Calu3 (cell line): ENCODE data around the gene TMEM263. TPM values are rescaled to one million over a fixed set of nuclear protein-coding genes. Genes with fewer than 3 reads are reported as not detected.

Experiments used
- BruUV-seq: library from RNA; stranded (reverse); fragments of 400-500 nt; replicated peaks from 2 replicates; lab custom pipeline; 2021; lab: Mats Ljungman, UMichigan
- CTCF ChIA-PET: fragments of 300-600 bp; sonication (Branson Sonifier 250); formaldehyde crosslinking; loops from one replicate; lab custom pipeline; 2022; ENCODE audit warnings: antibody characterized with exemption; lab: Charles Lee
- DNase-seq: peaks from one replicate; pipeline ENCODE4 v3.0.0; 2022
- H3K27ac Mint-ChIP-seq: one replicate; pipeline ENCODE4 v1.8.0; 2022; ENCODE audit warnings: mixed read lengths; ENCODE audit not compliant: unreplicated experiment
- H3K27me3 Mint-ChIP-seq: one replicate; pipeline ENCODE4 v1.8.0; 2022; ENCODE audit warnings: mixed read lengths; ENCODE audit not compliant: unreplicated experiment
- H3K36me3 Mint-ChIP-seq: one replicate; pipeline ENCODE4 v1.8.0; 2022; ENCODE audit warnings: mild to moderate bottlenecking, moderate library complexity, mixed read lengths; ENCODE audit not compliant: insufficient read depth, unreplicated experiment
- H3K4me1 Mint-ChIP-seq: one replicate; pipeline ENCODE4 v1.8.0; 2022; ENCODE audit warnings: mild to moderate bottlenecking, low read depth, mixed read lengths; ENCODE audit not compliant: unreplicated experiment
- H3K4me3 Mint-ChIP-seq: one replicate; pipeline ENCODE4 v1.8.0; 2022; ENCODE audit warnings: mild to moderate bottlenecking, low read depth, moderate library complexity, mixed read lengths; ENCODE audit not compliant: unreplicated experiment
- H3K9me3 Mint-ChIP-seq: one replicate; pipeline ENCODE4 v1.8.0; 2022; ENCODE audit warnings: low read depth, mixed read lengths; ENCODE audit not compliant: unreplicated experiment
- intact Hi-C: fragments of 100-400 bp; cut with micrococcal nuclease; formaldehyde crosslinking; loops from one replicate; pipeline ENCODE4 v1.10.0; 2022; ENCODE audit not compliant: unreplicated experiment
- total RNA-seq: library from RNA; stranded (reverse); gene quantifications from 2 replicates; pipeline ENCODE4 v1.2.3, GENCODE V29; 2022
- TF ChIP-seq, protein P1 (sequence below): fragments of 200-600 bp; IDR thresholded peaks from one replicate; pipeline ENCODE4 v1.8.0; 2022; ENCODE audit warnings: antibody characterized with exemption; ENCODE audit not compliant: unreplicated experiment

TMEM263 gene
- total RNA-seq, 1 experiment from 2014 or later: 46.3 TPM

DNA sequence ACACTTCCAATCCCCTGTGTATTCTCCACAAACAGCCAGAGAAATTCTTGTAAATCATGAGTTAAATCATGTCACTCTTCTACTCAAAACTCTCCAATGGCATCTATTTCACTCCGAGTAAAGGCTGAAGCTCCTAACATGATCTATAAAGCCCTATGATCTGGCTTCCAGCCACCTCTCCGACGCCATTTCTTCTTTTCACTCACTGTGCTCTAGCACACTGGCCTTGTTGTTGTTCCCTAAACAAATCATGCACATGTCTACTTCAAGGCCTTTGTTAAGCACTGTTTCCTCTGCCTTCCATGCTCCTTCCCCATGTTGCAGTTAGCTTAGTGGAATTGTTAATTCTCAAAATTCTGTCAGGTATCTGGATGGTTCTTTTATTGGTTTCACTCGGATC, 61.3 kb downstream of the TMEM263 start:
- DNase-seq: no peak
- CTCF ChIA-PET: no interaction called here
- no peaks in the 10 kb centered on the region for H3K27me3 Mint-ChIP-seq
- no peak overlapping the region for H3K27ac Mint-ChIP-seq
- no peak overlapping the region for H3K4me3 Mint-ChIP-seq
- H3K4me1 Mint-ChIP-seq: no peaks in the 10 kb centered on the region
- TF ChIP-seq, protein P1, sequence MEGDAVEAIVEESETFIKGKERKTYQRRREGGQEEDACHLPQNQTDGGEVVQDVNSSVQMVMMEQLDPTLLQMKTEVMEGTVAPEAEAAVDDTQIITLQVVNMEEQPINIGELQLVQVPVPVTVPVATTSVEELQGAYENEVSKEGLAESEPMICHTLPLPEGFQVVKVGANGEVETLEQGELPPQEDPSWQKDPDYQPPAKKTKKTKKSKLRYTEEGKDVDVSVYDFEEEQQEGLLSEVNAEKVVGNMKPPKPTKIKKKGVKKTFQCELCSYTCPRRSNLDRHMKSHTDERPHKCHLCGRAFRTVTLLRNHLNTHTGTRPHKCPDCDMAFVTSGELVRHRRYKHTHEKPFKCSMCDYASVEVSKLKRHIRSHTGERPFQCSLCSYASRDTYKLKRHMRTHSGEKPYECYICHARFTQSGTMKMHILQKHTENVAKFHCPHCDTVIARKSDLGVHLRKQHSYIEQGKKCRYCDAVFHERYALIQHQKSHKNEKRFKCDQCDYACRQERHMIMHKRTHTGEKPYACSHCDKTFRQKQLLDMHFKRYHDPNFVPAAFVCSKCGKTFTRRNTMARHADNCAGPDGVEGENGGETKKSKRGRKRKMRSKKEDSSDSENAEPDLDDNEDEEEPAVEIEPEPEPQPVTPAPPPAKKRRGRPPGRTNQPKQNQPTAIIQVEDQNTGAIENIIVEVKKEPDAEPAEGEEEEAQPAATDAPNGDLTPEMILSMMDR: no peak
- H3K9me3 Mint-ChIP-seq: no peaks in the 10 kb centered on the region
- no TSS peak for BruUV-seq
- no peaks in the 10 kb centered on the region for H3K36me3 Mint-ChIP-seq
- intact Hi-C loops: no loop called here

DNA sequence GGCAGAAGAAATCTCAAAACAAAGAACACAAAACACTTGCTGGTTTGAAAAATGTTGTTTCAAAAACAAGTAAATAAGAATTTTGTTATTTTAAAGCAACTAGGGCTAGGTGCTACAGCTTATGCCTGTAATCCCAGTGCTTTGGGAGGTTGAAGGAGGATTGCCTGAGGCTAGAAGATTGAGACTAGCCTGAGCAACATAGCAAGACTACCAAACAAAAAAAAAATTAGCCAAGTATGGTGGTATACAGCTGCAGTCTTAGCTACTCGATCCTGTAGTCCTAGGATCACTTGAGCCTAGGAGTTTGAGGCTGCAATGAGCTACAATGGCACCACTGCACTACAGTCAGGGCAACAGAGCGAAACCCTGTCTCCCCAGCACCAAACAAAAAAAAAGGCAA, 63.8 kb downstream of the TMEM263 start:
- no peak overlapping the region for H3K27ac Mint-ChIP-seq
- H3K4me3 Mint-ChIP-seq: no peak overlapping the region
- CTCF ChIA-PET: no interaction called here
- no peak for DNase-seq
- H3K9me3 Mint-ChIP-seq: no peaks in the 10 kb centered on the region
- intact Hi-C loops: no loop called here
- H3K4me1 Mint-ChIP-seq: no peaks in the 10 kb centered on the region
- TF ChIP-seq, protein P1: no peak
- H3K36me3 Mint-ChIP-seq: no peaks in the 10 kb centered on the region
- H3K27me3 Mint-ChIP-seq: no peaks in the 10 kb centered on the region
- BruUV-seq: no TSS peak

Other genes with a start within 250 kb of the TMEM263 start
- gene RIC8B, start 181.2 kb upstream of the TMEM263 start, total RNA-seq: 28.5 and 30.9 TPM in 2 replicates
- gene MTERF2, start 31.2 kb downstream of the TMEM263 start, total RNA-seq: 10.6 and 12.3 TPM in 2 replicates
- 17.1 and 19.7 TPM in 2 replicates for gene CRY1, start 137.6 kb downstream of the TMEM263 start, total RNA-seq